GM18502 (cell line): Measurements from ENCODE around the gene LGALS13.
"Not testable (repeated sequence)": the region's sequence is repeated elsewhere in the genome, so short reads cannot be mapped to it uniquely, and the experiment has no call there.

Source experiments
- ATAC-seq: cut with Tn5 transposase; IDR thresholded peaks from one replicate; pipeline ENCODE4 v1.9.1; 2021; ENCODE audit warnings: mild to moderate bottlenecking; ENCODE audit not compliant: unreplicated experiment, poor library complexity

LGALS13 gene

DNA sequence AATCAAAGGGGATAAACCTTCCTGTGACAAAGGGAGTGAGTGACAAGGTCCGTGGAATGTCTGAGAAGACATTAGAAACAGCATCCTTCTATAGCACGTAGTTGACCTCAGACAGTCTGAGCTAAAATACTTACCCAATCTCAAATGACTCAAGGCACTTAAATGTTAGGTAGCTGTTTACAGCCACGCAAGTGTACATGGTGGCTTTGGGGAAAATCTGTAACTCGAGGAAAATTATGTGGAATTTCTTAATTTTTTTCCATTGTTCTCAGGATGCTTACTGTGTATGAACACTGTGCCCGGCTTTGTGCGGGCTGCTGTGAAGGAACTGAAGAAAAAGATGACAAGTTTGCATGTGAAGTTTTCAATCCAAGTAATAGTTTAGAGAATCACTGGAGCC lies 5.2 kb downstream of the LGALS13 start:
- no peak for ATAC-seq

DNA sequence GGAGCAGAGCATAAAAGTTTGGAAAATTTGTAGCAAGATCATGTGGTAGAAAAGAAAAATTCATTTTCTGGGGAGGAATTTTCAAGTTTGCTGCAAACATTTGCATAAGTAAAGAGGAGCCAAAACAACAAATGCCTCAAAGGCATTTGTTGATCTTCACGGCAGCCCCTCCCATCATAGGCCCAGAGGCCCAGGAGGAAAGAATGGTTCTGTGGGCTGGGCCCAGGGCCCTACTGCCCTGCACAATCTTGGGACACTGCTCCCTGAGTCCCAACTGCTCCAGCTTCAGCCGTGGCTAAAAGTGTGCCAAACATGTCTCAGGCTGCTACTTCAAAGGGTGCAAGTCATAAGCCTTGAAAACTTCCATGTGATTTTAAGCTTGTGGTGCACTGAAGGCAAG lies 11.3 kb downstream of the LGALS13 start:
- no peak for ATAC-seq

DNA sequence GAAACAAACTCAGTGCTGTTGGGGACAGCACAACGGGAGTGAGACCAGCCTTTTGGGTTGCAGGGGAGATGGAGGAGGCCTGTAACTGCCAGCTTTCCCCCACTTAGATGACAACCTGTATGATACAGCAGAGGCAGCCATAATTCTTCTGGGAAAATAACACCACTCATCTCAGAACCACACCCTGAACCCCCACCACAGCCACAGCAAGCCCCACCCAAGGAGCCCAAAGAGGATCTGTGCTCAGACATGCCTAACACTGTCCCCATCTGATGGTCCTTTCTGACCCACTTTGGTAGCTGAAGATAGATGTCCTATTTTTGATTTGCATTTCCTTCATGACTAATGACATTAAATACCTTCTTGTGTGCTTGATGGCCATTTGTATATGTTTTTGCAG lies 15.4 kb downstream of the LGALS13 start:
- ATAC-seq: no peak

DNA sequence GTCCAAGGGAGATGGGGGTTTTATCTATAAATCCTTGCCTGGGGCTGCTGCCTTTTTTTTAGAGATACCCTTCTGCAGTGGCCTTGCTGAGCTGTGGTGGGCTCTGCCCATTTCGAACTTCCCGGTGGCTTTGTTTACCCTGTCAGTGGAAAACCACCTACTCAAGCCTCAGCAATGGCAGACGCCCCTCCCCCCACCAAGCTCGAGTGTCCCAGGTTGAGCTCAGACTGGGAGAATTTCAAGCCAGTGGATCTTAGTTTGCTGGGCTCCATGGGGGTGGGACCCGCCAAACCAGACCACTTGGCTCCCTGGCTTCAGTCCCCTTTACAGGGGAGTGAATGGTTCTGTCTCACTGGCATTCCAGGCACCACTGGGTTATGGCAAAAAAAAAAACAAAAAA lies 21.6 kb downstream of the LGALS13 start:
- no peak for ATAC-seq

DNA sequence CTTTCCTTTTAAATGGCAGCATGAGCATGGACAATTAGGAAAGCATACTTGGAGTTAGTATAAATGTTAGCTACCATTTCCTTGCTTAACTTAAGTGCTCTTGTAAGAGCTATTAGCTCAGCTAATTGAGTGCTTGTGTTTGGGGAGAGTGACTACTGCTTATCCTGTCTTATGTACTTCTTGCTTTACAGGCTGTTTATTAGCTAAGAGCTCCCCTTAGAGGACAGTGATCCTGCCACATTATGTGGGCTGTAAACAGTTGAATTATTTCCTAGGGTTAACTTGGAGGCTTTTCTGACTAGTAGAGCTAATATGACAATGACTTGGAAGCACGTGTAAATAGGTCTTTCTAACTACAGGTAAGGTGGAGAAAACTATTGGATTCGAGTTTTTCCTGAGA lies 25.3 kb downstream of the LGALS13 start:
- not testable (repeated sequence) for ATAC-seq

DNA sequence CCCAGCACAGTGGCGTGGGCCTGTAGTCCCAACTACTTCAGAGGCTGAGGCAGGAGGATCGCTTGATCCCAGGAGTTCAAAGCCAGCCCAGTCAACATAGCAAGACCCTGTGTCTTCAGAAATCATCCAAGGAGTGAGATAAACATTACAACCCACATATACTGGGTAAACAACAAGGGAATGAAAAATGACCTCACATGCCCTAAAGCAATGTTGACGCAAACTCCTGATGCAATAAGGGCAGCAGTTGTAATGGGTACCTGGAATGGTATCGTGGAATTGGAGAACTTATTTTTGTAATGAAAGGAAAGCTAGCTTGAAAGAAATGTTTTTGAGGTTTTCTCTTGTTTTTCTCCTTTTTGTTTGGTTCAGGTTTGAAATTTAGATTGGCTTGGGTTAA lies 28.9 kb downstream of the LGALS13 start:
- ATAC-seq: no peak

DNA sequence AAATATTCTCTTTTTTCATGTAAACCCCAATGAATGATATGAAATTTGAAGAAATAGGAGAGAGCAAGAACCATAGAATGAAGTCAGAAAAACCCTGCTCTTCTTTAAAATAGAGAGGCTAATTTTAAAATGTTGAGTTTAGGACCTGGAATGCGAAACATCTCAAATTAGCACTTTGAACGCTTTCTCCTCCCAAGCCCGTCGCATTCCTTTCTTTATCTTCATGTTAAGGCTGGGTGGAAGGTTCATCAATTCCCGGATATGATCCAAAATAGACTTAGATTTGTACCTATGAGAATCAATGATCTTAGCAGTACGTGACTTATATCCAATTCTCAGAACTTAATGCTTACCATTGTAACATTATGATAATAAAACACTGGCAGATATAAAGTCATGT lies 29.3 kb downstream of the LGALS13 start:
- no peak for ATAC-seq

DNA sequence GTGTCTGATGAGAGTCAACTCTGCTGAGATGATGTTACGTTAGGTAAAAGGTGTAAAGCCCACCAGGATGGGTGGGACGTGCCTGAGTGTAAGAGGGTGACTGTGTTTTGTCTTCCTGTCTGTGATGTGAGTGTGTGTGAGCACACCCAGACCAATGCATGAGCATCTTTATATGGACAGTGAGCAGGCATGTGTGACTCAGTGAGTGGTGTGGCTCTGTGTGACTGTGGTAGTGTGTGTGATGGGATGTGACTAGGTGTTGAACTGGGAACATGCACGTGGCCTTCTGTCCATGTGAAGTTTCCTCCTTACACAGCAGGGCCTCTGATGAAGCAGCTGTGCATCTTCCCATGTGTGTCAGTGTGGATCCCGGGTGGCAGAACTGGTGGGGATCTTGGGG lies 35.6 kb downstream of the LGALS13 start:
- no peak for ATAC-seq

DNA sequence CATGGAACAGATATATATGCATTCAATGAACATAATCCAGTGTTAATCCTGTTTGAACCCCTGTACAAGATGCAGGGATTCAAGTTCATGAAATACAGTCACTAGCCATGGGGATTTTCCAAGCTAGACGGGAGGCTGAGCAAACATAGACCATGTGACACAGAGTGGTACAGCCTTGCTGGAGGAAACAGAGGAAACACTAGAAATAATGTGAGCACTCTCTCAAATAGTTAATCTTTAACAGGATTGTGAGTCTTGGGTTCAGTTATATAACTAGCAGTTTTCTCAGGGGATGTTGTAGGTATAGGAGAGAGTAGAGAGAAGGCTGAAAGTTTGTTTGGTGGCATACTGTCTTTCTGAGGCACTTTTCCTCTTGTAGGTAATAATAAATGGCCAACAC lies 39.4 kb downstream of the LGALS13 start:
- ATAC-seq: no peak

DNA sequence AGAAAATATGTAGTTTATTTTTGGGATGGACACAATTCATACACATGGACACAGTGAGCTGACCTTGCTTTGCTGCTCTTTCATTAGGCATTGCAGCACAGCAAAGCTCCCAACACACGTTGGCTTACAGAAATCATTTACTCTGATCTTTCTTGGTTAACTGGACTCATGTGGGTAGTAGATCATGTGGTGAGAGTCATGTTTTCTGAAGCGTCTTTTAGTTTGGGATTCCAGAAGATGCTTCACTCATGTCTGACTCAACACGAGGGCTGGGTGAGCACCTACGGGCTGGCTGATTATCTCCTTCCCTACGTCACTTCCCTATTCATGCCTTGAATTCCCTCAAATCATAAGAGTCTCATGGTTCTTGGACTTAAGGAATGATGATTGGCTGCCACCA lies 41.3 kb downstream of the LGALS13 start:
- no peak for ATAC-seq

DNA sequence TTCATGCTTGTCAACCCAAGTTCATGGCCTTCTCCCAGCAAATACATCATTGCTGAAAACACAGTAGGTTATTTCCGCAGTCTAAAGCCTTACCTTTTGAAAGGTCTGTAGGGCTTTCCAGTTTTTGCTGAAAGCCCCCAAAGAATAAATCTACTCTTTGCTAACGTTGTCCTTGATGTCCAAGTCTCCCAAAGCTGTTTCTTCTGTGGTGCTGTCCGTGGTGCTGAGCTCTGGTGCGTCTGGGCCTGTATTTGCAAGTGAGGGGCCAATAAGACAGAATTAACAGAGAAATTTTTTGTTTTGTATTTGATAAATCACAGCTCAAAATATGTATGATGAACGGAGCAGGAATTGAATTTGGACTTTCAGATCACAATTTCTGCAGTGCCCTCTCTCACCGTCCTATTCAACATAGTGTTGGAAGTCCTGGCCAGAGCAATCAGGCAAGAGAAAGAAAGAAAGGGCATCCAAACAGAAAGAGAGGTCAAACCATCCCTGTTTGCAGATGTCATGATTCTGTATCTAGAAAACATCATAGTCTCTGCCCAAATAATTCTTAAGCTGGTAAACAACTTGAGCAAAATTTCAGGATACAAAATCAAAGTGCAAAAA lies 43.6 kb downstream of the LGALS13 start:
- no peak for ATAC-seq

DNA sequence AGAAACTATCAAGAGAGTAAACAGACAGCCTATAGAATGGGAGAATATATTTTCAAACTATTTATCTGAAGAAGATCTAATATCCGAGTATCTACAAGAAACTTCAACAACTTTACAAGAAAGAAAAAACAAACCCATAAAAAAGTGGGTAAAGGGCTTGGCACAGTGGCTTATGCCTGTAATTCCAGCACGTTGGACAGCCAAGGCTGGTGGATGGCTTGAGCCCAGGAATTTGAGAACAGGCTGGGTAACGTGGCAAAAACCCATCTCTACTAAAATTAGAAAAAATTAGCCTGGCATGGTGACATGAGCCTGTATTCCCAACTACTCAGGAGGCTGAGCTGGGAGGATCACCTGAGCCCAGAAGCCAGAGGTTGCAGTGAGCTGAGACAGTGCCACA lies 45.6 kb downstream of the LGALS13 start:
- ATAC-seq: no peak

DNA sequence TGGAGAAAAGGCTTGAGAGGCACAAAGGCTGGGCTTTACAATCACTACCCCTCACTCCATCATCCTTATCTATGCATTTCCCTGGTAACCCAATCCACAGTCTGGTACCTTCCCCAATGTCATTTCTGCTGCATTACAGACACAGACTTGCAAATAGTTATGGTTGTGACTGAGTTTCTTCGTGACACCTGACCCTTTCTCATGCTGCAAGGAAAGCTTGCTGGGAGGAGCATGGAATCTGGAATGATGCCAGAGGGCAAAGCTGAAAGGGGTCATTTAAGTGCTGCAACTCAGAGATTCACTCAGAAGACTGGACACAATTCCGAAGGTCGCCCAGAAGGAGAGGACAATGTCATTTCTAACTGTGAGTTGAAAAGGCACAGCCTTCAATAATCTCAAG lies 53.3 kb downstream of the LGALS13 start, which contains the start of gene LGALS16:
Gene LGALS16 (plus strand): TSS at position 301 of the 400 bp plus-strand sequence. CDS start 49 bp downstream, at position 350.
- ATAC-seq: no peak
